NK-92 (cell line): Measurements from ENCODE around the gene ZFP30.
"Not testable (repeated sequence)": the region's sequence is repeated elsewhere in the genome, so short reads cannot be mapped to it uniquely, and the experiment has no call there.

Source experiments
- DNase-seq: peaks from one replicate; lab custom pipeline; 2025; ENCODE audit not compliant: unreplicated experiment; lab: John Stamatoyannopoulos, UW

The ZFP30 gene

DNA sequence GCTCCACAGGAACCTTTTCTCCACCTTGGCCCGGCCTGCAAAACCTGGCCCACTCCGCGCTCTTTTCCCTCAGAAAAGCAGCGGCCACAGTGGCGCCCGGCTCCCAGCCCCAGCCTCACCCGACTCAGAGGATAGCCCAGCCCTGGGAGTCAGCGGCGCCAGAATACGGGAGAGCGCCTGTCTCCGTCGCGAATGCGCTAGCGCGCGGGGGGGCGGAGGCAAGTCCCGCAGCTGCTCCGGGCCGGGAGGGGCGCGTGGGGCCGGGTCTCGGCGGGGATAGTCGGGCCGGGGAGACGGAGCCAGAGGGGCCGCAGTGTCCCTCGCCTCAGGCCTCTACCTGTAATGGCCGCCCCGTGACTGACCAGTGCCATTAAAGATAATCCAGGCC is at the start of gene ZFP30:
ZFP30 (minus strand) TSS at position 165 of the 388 bp plus-strand sequence. CDS start 7,643 bp downstream, outside the sequence.
- no peak for DNase-seq

DNA sequence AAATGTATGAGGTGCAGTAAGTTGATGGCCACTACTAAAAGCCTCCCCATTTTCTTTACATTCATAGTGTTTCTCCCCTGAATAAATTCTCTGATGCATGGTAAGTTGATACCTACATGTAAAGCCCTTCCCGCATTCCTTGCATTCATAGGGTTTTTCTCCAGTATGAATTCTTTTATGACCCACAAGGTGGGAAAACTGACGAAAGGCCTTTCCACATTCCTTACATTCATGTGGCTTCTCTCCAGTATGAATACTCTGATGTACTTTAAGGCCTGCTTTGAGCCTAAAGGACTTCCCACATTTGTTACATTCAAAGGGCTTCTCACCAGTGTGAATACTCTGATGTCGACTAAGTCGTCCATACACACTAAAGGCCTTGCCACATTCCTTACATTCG is 43.8 kb upstream of the ZFP30 start:
- DNase-seq: no peak

DNA sequence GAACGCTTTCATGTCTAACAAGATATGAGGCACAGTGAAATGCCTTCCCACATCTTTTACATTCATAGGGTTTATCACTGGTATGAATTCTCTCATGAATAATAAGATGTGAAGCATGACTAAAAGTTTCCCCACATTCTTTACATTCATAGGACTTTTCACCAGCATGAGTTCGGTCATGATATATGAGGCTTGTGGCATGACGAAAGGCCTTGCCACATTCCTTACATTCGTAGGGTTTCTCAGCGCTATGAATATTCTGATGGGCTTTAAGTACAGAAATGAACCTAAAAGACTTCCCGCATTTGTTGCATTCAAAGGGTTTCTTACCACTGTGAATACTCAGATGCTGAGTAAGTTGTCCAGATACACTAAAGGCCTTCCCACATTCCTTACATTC is 43.0 kb upstream of the ZFP30 start:
- DNase-seq: no peak

DNA sequence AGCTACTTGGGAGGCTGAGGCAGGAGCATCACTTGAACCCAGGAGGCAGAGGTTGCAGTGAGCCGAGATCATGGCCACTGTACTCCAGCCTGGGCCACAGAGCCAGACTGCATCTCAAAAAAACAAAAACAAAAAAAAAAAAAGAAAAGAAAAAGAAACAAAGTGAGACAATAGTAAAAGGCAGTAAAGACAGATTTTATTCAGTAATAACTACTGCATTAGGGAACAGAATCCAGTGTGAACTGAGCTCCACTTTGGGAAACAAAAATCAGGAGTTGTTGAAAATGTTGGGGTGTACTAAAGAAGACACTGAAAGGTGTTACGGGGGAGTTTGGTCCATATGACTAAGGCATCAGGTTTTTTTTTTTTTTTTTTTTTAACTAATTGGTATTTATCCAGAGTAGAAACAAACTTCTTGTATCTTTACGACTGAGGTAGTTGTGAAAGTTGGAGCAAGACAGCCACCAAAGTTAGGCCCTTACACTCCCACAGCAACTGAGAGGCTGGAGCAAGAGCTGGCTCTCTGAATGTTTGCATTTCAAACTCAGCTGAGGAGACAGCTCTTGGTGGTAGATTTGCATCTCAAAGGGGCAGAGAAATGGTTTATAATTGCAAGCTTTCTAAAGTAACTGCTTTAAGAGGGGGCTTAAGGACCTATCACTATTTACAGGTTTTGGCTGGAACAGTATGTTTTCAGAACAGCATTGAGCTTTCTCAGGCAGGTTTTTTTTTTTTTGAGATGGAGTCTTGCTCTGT is 40.1 kb upstream of the ZFP30 start:
- DNase-seq: no peak

DNA sequence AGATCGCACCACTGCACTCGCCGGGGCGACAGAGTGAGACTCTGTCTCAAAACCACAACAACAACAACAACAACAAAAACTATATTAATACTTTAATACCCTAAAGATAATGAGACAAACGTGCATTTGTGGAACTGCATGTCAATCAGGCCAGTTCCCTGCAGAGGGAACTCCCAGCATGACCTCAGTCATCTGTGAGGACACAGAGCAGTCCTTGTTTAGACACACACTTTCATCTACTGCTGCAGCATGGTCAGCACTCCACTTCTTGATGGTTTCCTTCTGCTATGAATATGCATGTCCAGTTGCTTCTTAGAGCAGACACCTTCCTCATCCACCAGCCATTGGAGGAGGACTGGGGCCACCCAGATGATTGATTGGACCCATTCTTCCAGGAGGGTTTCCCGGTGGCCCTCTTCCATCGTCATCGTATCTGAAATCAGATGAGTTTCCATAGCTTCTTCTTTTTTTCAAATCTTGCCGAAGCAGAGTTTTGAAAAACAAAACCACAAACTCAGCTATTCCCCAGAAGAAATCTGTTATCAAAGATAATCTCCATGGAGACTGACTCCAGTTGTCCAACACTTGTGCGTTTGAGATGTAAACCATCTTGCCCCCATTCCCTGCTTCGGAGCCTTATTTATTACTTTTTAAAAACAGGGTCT is 37.8 kb upstream of the ZFP30 start:
- no peak for DNase-seq

DNA sequence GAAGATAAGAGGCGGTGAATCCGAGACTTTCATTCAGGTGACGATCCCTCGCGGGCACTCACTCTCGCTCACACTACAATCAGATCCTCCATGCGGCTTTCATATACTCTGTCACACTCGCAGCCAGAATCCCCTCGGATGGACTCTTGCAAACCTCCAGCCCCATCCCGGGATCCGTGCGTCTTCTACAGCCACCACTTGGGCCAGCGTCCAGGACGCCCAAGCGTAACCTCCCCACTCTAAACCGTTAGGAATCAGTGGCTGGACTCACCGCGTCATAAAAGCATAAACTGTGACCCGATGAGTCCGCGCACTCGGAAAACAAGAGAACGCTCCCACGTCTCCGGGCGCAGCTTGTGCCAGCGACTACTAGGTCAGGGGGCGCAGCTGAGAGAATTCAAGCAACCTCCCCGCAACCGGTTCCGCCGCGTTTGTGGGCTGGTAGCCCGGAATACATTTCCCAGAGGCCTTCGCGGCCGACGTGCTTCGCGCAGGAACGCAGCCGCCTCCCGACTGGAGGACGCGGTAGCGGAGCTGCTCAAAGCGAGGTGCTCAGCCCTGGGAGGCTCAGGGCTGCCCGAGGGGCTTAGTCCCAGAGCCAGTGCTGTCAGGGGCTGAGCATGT is 36.7 kb upstream of the ZFP30 start:
- DNase-seq: no peak

DNA sequence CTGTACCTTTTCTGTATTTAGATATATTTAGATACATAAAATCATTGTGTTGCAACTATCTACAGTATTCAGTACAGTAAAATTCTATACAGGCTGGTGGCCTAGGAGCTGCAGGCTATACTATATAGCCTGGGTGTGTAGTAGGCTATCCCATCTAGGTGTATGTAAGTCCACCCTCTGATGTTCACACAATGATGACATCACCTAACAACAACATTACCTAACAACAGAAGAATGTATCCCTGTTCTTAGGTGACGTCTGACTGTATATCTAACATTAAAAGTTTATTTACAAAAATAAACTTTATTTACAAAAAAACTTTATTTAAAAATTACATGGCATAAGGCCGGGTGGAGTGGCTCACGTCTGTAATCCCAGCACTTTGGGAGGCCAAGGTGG is 28.3 kb upstream of the ZFP30 start:
- DNase-seq: no peak

DNA sequence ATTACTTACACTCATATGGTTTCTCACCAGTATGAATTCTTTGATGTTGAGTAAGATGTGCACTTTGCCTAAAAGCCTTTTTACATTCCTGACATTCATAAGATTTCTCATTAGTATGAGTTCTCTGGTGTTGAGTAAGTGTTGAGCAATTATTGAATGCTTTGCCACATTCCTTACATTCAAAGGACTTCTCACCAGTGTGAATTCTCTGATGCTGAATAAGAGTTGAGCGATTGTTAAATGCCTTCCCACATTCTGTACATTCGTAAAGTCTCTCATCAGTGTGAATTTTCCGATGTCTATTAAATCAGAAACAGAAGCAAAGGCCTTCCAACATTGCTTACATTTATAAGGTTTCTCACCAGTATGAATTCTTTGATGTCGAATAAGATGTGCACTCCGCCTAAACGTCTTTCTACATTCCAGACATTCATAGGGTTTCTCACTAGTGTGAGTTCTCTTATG is 14.2 kb upstream of the ZFP30 start:
- no peak for DNase-seq

DNA sequence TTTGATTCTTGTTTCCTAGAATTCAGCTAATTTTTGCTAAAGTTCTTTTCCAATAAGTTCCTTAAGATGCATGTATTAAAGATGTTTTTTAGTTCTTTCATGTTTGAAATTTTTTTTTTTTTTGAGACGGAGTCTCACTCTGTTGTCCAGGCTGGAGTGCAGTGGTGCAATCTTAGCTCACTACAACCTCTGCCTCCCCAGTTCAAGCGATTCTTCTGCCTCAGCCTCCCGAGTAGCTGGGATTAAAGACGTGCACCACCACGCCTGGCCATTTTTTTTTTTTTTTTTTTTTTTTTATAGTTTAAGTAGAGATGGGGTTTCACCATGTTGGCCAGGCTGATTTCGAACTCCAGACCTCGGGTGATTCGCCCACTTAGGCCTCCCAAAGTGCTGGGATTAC is 1.9 kb upstream of the ZFP30 start:
- DNase-seq: not testable (repeated sequence)

DNA sequence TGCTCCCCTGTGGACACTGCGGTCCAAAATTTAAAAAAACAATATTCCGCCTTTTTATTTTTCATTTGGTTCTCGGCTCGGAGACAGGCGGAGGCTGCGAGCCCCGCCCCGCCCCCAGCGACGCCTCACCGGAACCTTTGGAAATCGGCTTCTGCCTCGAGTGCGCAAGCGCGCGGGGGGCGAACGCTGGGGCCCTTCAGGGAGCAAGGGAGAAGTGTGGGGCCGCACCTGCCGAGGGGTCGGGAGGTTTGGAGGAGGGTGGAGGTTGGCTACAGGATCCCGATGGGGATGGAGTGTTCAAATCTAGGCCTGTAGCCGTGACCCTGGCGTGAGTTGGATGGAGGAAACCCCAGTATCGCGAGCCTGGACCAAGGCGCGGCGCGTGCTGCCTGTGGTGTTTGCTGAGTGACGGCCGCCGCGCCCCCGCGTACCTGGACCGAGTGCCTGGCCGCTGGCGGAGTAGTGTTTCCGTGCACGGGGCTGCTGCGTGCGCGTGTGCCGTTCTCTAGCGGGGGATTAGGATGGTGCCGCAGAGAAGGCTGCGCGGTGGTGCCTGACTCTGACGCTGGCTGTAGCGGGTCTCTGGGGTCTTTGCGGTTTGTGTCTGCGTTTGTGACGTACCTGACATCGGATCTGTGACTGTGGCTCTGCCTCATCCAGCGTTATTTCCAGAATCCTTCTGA is 565 bp upstream of the ZFP30 start:
- DNase-seq: no peak

DNA sequence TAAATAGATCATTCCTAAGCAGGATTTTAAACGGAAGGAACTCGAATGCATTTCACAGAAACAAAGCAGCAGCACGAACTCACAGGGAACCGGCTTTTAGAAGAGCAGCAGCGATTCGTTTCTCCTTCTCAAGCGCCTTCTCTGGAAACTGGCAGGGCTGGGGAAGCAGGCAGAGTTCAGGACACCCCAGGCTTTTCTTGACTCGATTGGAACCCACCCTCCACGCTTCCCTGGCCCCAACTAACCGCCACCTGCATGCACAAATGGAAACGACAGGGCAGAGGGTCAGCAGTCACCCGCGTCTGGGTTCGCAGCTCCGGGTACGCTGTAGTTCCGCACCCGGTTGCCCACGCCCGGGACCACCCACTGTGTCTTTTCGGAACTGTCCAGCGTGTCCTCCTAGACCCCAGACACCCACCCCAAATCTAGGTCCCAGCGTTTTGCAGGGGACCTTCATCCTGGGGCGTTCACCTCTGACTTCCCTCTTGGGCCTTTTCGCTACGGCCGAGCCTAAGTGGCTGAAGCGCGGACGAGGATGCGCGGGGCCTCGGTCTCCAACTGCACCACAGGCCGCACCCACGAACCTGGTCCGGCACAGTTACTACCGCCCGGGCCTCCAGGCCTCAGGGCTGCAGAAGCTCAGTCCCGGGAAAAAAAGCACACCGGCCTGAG is 500 bp downstream of the ZFP30 start:
- DNase-seq: no peak

DNA sequence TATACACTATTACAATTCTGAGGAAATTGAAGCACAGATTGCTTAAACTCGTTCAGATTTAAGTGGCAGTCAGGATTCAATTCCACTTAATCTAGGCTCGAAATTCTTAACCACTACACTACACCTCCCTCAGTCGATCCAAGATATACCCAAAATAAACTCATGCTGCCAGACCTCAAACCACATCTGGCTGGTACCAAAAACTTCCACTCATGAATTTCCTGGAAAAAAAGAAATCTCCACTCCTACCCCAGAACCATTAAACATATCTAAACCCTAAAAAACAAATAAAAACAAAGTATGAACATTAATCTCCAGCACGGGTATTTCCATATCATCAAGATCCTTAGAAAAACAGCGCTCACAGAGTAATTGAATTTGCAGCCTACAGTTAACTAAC is 1.1 kb downstream of the ZFP30 start:
- DNase-seq: no peak

DNA sequence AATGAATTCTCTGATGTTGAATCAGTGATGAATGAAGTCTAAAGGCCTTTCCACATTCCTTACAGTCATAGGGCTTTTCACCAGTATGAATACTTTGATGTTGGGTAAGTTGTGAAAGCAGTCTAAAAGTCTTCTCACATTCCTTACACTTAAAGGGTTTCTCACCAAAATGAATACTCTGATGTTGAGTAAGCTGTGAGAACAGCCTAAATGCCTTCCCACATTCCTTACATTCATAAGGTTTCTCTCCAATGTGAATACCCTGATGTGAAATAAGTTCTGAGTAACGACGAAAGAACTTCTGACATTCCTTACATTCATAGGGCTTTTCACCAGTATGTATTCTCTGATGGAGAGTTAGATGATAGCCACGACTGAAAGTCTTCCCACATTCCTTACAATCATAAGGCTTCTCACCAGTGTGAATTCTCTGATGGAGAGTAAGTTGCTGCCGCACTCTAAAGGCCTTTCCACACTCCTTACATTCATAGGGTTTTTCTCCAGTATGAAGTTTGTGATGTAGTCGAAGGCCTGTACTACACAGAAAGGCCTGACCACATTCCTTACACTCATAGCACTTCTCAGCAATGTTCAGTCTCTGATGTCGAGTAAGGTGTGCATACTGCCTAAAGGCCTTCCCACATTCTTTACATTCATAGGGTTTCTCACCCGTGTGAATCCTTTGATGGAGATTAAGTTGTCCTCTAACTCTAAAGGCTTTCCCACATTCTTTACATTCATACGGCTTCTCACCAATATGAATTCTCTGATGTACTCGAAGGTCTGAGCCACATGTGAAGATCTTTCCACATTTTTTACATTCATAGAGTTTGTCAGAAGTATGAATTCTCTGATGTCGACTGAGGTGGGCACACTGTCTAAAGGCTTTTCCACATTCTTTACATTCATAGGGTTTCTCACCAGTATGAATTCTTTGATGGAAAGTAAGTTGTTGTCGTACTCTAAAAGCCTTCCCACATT is 19.9 kb downstream of the ZFP30 start:
- DNase-seq: no peak

DNA sequence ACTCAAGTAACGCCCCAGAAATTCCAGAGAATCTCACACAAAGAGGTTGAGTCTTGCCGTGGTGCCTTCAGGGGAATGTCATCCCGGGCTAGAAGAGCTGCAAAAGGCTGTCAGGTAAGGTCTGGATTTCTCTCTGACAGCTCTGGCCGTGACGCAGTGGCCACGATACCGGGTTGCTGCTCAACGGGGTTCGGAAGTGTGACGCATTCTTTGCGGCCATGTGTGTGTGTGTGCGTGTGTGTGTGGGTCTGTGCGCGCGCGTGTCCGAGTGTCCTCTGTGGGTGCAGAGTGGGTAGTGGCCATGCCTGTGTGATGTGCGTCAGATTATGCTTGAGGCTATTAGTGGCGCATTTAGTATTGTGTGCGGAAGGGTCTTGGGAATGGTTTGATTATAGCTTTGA is 60.3 kb downstream of the ZFP30 start:
- no peak for DNase-seq

DNA sequence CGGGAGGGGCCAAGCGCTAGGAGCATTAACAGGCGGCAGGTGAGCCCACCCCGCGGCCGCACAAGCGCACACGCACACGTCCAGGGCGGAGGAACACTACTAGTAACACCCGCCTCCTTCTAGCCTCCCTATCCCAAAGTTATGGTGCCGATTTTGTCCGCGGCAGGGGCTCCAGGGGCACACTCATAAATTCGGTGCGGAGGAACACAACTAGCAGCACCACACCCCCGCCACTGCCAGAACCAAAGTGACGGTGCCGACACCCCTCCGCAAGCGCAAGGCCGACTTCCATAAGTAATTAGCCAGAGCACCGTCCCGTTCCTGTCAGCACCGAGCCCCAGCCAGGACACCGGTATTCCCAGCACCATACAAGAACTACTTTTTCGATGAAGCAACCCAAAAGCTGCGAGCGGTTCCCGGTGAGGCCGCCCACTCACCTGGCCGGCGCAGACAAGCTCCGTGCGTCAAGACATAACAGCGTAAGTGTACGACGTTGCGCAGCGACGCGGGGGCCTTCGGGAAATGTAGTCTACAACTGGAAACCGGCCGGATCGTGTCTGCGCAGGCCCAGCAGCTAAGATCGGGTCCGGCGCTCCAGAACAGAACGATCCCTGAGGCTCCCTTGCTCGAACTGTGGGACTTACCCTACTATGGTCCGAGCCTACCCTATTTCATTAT is 60.8 kb downstream of the ZFP30 start, which contains the start of the genes ZNF540 and ZNF571:
ZNF540 (plus strand) TSS at position 573 of the 678 bp plus-strand sequence. CDS start 3,572 bp downstream, outside the sequence.
ZNF571 (minus strand) TSS at position 489 of the 678 bp plus-strand sequence. CDS start 8,116 bp downstream, outside the sequence.
- DNase-seq: peak; percentile 41

DNA sequence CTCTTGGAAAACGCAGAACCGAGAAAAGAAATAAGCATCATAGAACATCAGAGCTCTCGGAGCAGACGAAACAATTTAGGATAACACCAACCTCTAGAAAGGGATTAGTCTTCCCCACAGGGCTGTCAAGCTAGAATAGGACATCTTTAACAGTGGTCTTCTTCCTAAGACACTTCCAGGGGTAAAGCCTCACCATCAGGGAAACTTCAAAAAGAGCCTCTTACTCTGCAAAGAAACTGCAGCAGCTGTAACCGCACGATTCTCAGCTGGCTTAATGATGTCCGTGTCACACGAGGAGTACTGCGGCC is 61.3 kb downstream of the ZFP30 start:
- no peak for DNase-seq

DNA sequence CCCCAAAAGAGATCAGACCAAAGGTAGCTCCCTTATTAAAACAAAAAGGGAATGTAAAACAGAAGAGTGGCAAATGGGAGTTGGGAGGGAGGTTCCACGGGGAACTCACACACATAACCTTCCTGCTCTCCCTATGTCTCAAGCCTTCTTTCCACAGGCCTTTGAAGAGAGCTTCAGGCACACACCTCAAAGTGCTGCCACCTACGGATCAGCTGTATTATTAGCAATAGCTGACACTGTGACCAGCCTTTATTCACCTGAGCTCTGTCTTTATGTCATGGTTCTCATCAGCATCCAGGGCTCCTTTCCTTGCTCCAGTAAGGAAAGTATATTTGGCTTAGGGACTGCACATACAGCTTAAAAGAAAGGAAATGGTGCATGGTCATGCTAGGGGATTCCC is 71.9 kb downstream of the ZFP30 start:
- no peak for DNase-seq

DNA sequence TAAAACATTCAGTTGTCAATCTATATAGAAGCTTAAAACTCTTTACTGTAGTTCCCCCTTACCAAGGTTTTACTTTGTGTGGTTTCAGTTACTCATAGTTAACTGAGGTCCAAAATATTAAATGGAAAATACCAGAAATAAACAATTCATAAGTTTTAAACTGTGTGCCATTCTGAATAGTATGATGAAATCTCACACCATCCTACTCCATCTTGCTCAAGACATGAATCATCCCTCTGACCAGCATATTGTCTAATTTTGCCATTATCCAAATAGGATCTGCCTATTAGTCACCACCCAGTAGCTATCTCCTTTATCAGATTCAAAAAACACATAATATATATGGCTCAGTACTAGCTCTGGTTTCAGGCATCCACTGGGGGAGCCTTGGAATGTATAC is 83.1 kb downstream of the ZFP30 start:
- DNase-seq: no peak

DNA sequence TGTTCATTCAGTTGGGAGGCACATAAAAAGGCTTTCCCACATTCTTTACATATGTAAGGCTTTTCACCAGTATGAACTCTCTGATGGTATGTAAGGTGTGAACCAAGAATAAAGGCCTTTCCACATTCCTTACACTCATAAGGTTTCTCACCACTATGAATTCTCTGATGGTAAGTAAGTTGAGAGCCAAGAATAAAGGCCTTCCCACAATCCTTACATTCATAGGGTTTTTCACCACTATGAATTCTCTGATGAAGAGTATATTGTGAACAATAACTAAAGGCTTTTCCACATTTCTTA is 89.9 kb downstream of the ZFP30 start:
- DNase-seq: no peak
